Measurements from ENCODE around the gene UNC5B. TPM values are rescaled to one million over a fixed set of nuclear protein-coding genes. Genes with fewer than 3 reads are reported as not detected.

Gene UNC5B
- total RNA-seq, 1 donor from 2014 or later = 22.4 TPM

DNA sequence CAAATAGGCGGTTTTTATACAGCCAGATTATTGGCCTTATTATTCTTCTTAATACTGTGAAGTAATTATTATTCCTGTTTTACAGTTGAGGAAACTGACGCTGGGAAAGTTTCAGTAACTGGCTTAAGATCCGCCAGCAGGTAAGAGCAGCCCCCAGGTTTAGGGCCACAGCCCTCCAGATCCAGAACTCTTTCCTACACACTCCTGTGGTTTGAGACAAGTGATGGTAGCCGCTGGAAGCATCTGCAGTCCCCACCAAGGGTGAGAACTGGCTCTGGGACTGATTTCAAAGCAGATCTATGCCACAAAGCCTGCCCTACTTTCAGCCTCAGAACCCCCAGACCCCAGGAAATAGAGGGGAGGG, 3.0 kb upstream of the UNC5B start:
- TF ChIP-seq, protein P1, sequence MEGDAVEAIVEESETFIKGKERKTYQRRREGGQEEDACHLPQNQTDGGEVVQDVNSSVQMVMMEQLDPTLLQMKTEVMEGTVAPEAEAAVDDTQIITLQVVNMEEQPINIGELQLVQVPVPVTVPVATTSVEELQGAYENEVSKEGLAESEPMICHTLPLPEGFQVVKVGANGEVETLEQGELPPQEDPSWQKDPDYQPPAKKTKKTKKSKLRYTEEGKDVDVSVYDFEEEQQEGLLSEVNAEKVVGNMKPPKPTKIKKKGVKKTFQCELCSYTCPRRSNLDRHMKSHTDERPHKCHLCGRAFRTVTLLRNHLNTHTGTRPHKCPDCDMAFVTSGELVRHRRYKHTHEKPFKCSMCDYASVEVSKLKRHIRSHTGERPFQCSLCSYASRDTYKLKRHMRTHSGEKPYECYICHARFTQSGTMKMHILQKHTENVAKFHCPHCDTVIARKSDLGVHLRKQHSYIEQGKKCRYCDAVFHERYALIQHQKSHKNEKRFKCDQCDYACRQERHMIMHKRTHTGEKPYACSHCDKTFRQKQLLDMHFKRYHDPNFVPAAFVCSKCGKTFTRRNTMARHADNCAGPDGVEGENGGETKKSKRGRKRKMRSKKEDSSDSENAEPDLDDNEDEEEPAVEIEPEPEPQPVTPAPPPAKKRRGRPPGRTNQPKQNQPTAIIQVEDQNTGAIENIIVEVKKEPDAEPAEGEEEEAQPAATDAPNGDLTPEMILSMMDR (conservative IDR thresholded peaks at IDR 0.05) = peak; percentile 3
- Mint-ChIP-seq H3K9me3 (no peaks in the 10 kb centered on the region), H3K27me3 (peaks cover 55% of the 10 kb centered on the region), H3K27ac (no peak overlapping the region), H3K36me3 (no peaks in the 10 kb centered on the region), H3K4me1 (ENCODE audit: unreplicated experiment) (peaks cover 23% of the 10 kb centered on the region), H3K4me3 (no peak overlapping the region)
- no peak for DNase-seq (ENCODE audit: extremely low spot score, unreplicated experiment)

DNA sequence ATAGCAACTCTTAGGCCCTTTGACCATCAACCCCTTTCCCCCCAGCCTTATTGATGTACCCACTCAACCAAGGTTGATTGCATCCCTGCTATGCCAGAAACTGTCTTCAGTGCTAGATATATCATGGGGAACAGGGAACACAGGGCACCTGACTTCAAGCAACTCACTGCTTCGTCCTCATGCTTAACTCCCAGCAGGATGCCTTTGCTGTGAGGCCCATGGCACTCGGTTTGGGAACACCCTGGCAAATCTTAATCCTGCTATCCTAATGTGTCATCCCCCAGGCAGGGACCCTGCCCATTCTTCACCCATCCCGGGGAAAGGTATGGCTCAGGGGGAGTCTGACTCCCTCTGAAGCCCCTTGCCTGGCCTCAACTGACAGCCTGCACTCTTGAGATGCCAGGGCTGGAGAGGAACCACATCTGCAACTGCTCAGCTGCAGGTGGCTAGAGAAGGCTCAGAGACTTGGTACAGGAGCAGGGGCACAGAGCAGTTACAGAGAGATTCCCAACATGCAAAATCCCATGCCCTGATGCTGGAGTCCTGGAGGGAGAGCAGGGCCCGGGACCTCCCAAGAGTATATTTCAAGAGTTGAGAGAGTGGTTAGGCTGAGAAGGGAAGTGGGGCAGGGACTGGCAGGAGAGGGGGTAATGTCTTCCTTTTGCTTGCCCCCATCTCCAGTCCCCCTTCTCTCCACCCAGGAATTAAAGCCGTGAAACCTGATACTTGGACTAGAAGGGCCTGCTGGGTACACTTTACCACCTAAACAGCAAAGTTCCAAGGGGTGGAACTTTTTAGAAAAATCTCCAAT, 2.4 kb upstream of the UNC5B start:
- DNase-seq (ENCODE audit: extremely low spot score, unreplicated experiment) = no peak
- TF ChIP-seq, protein P1 (conservative IDR thresholded peaks at IDR 0.05) = no peak
- Mint-ChIP-seq H3K27ac (no peak overlapping the region), H3K4me3 (peak overlapping the region; percentile 63), H3K9me3 (no peaks in the 10 kb centered on the region), H3K36me3 (no peaks in the 10 kb centered on the region), H3K27me3 (peaks cover 58% of the 10 kb centered on the region), H3K4me1 (ENCODE audit: unreplicated experiment) (peaks cover 22% of the 10 kb centered on the region)

DNA sequence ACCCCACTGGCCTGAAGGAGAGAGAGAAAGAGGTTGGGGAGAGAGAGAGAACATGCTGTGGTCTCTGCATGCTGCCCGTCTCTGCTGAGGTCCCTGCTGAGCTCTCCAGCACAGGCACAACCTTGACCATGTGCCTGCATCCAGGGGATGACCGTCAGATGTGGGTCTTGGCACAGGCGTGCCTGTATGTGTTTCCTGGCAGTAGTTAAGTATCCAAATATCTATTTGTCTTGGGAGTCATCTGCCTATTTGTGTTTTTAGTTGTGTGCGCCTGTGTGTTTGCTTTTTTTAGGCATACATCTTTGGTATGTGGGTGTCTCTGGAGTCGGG, 1.9 kb upstream of the UNC5B start:
- peak overlapping the region; percentile 11 for H3K27ac Mint-ChIP-seq
- H3K36me3 Mint-ChIP-seq = no peaks in the 10 kb centered on the region
- TF ChIP-seq, protein P1 (conservative IDR thresholded peaks at IDR 0.05) = no peak
- H3K9me3 Mint-ChIP-seq = no peaks in the 10 kb centered on the region
- H3K27me3 Mint-ChIP-seq = peaks cover 58% of the 10 kb centered on the region
- DNase-seq (ENCODE audit: extremely low spot score, unreplicated experiment) = no peak
- peak overlapping the region; percentile 63 for H3K4me3 Mint-ChIP-seq
- H3K4me1 Mint-ChIP-seq (ENCODE audit: unreplicated experiment) = peaks cover 23% of the 10 kb centered on the region

DNA sequence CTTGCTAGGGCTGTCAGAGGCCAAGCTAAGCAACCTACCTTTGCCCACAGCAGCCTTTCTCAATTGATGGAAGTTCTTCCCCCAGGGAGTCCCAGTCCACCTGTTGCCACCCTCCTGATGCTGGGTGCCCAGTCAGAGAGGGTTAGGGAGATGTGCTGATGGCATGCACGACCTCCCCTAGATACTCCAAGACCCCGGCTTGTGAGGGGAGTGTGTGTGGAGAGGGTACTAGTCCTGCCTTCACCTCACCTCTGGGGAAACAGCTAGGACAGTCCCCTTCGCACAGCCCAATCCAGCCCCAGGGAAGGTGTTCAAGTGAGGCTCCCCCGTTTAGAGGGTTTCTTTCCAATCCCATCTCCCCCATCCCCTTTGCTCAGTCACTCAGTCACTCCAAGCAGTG, 1.3 kb upstream of the UNC5B start:
- H3K36me3 Mint-ChIP-seq = no peaks in the 10 kb centered on the region
- TF ChIP-seq, protein P1 (conservative IDR thresholded peaks at IDR 0.05) = no peak
- H3K4me1 Mint-ChIP-seq (ENCODE audit: unreplicated experiment) = peaks cover 29% of the 10 kb centered on the region
- H3K9me3 Mint-ChIP-seq = no peaks in the 10 kb centered on the region
- H3K4me3 Mint-ChIP-seq = peak overlapping the region; percentile 63
- peaks cover 61% of the 10 kb centered on the region for H3K27me3 Mint-ChIP-seq
- H3K27ac Mint-ChIP-seq = peak overlapping the region; percentile 11
- DNase-seq (ENCODE audit: extremely low spot score, unreplicated experiment) = no peak

DNA sequence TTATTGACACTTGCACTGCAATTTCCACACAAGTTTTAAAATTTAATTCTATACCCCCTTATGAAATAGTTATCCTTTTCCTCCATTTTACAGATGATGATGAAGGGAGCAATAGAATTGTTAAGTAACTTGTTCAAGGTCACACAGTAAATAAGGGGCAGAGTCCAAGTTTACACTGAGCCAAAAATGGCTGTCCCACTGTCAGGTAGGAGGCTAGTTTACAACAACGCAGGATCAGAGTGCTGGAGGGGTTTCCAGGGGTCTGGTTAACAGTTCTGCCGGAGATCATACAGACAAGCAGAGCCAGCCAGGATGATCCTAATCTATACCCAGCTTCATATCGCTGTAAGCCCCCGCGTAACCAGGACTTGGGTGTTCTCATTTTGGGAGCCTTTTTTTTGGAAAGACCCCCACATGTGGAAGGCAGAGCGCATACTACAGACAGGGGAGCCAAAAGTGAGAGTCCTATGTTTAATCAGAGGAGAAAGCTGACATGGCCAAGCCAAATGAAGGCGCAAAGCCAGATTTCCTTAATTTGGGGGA, 524 bp upstream of the UNC5B start:
- peak overlapping the region; percentile 20 for H3K27ac Mint-ChIP-seq
- peaks cover 30% of the 10 kb centered on the region for H3K4me1 Mint-ChIP-seq (ENCODE audit: unreplicated experiment)
- peaks cover 56% of the 10 kb centered on the region for H3K27me3 Mint-ChIP-seq
- no peak for DNase-seq (ENCODE audit: extremely low spot score, unreplicated experiment)
- no peaks in the 10 kb centered on the region for H3K36me3 Mint-ChIP-seq
- no peaks in the 10 kb centered on the region for H3K9me3 Mint-ChIP-seq
- TF ChIP-seq, protein P1 (conservative IDR thresholded peaks at IDR 0.05) = no peak
- H3K4me3 Mint-ChIP-seq = peak overlapping the region; percentile 80
